K562 (cell line): Measurements from ENCODE around the gene B3GAT3. TPM values are rescaled to one million over a fixed set of nuclear protein-coding genes. Genes with fewer than 3 reads are reported as not detected.

Experiments
- ATAC-seq: fragments of 200-7000 bp; cut with Tn5 transposase; 3 replicates; pipeline ENCODE4 v1.9.1; 2020; ENCODE audit warnings: moderate library complexity
- BruUV-seq: library from RNA; stranded (reverse); fragments of 400-500 nt; replicated peaks from 2 replicates; lab custom pipeline; 2021; lab: Mats Ljungman, UMichigan
- CTCF ChIA-PET: fragments of 300-600 bp; formaldehyde crosslinking; extraction: SDS; loops from one replicate; lab custom pipeline; 2021; ENCODE audit warnings: low intra/inter-chr PET ratio; lab: Yijun Ruan, JAX
- POLR2A ChIA-PET: fragments of 300-600, 350-650 bp; sonication (Branson Sonifier 250); formaldehyde crosslinking; extraction: SDS; loops from one replicate; lab custom pipeline; 2021; ENCODE audit warnings: antibody characterized with exemption, inconsistent platforms; lab: Yijun Ruan, JAX
- DNase-seq, 4 experiments: peaks; one replicate each; pipeline versions ENCODE4 v3.0.0 to v3.0.0-alpha.2; 2011 to 2018; ENCODE audit warnings: low spot score in 3 of 4, mixed read lengths in 3 of 4; ENCODE audit errors: extremely low read depth in 1 of 4
- FAIRE-seq: peaks from 2 replicates; lab custom pipeline; 2011; peaks lifted over from hg19 to GRCh38; lab: Jason Lieb, UNC
- H2AFZ ChIP-seq: 2 replicates; pipeline ENCODE4 v1.6.0; 2011; ENCODE audit warnings: low read depth, low read length, control low read depth, inconsistent platforms
- H3K27ac ChIP-seq: fragments of 200-600 bp; 3 replicates; pipeline ENCODE4 v1.8.0; 2011; ENCODE audit warnings: low read depth, mild to moderate bottlenecking, control low read depth, inconsistent platforms, low read length, moderate library complexity, mixed read lengths; ENCODE audit errors: extremely low read depth
- H3K27me3 ChIP-seq, 2 experiments: fragments of 300-600 bp in 1 of 2; 2 replicates in 1 of 2; 3 replicates in 1 of 2; pipeline versions ENCODE4 v1.6.0 to v1.8.0; 2011; ENCODE audit warnings: inconsistent platforms in 2 of 2, low read length in 2 of 2, mild to moderate bottlenecking in 1 of 2, mixed read lengths in 1 of 2, moderate library complexity in 1 of 2; ENCODE audit not compliant: control insufficient read depth in 2 of 2, insufficient read depth in 2 of 2
- H3K36me3 ChIP-seq: fragments of 300-600 bp; 3 replicates; pipeline ENCODE4 v1.8.0; 2011; ENCODE audit warnings: mild to moderate bottlenecking, low read length, inconsistent platforms; ENCODE audit not compliant: control insufficient read depth, insufficient read depth
- H3K4me1 ChIP-seq, 2 experiments: fragments of 200-600 bp in 1 of 2; replicated peaks in 1 of 2; 2 replicates in 1 of 2; 3 replicates in 1 of 2; pipeline versions ENCODE4 v1.5.1 to v1.8.0; 2011; ENCODE audit warnings: inconsistent platforms in 2 of 2, low read length in 2 of 2, mild to moderate bottlenecking in 1 of 2, mixed read lengths in 1 of 2, moderate library complexity in 1 of 2; ENCODE audit not compliant: control insufficient read depth in 2 of 2, insufficient read depth in 2 of 2
- H3K4me2 ChIP-seq: 2 replicates; pipeline ENCODE4 v1.6.1; 2011; ENCODE audit warnings: low read length, control low read depth, inconsistent platforms, mixed read lengths; ENCODE audit not compliant: insufficient read depth
- H3K4me3 ChIP-seq: fragments of 200-600 bp; sonication (generic), shearing (Covaris generic); 2 replicates; pipeline ENCODE4 v1.5.1; 2016; ENCODE audit warnings: control low read depth, inconsistent platforms
- H3K79me2 ChIP-seq: fragments of 200-600 bp; 3 replicates; pipeline ENCODE4 v1.8.0; 2011; ENCODE audit warnings: low read length, inconsistent platforms; ENCODE audit not compliant: control insufficient read depth, insufficient read depth
- H3K9ac ChIP-seq, 2 experiments: 2 replicates each; pipeline versions ENCODE4 v1.6.0 to v1.6.1; 2011; ENCODE audit warnings: low read depth in 2 of 2, low read length in 2 of 2, control low read depth in 1 of 2, inconsistent platforms in 1 of 2, mild to moderate bottlenecking in 1 of 2, mixed read lengths in 1 of 2; ENCODE audit not compliant: insufficient read depth in 1 of 2
- H3K9me1 ChIP-seq: one replicate; pipeline ENCODE4 v1.6.0; 2011; ENCODE audit warnings: inconsistent platforms, mild to moderate bottlenecking, low read length, moderate library complexity; ENCODE audit not compliant: control insufficient read depth, insufficient read depth
- H3K9me3 ChIP-seq: replicated peaks from 2 replicates; pipeline ENCODE4 v1.5.1; 2011; ENCODE audit warnings: low read depth, low read length, inconsistent platforms; ENCODE audit not compliant: control insufficient read depth, insufficient read depth
- H4K20me1 ChIP-seq: replicated peaks from 2 replicates; pipeline ENCODE4 v1.6.1; 2011; ENCODE audit warnings: low read length, inconsistent platforms, mixed read lengths; ENCODE audit not compliant: control insufficient read depth, insufficient read depth
- BCOR ChIP-seq: fragments of 450-650 bp; IDR thresholded peaks from 2 replicates; pipeline ENCODE4 v1.6.1; 2016
- C11orf30 ChIP-seq: fragments of 450-650 bp; IDR thresholded peaks from 2 replicates; pipeline ENCODE4 v1.6.1; 2016; ENCODE audit warnings: low read depth, mild to moderate bottlenecking
- CHD2 ChIP-seq: IDR thresholded peaks from 2 replicates; pipeline ENCODE4 v1.6.1; 2011; ENCODE audit warnings: low read depth, low read length
- ETV6 ChIP-seq, 3 experiments: fragments of 150-350 bp in 1 of 3; sonication (generic) in 1 of 3; formaldehyde crosslinking in 1 of 3; IDR thresholded peaks; 2 replicates each; pipeline versions ENCODE4 v1.6.1 to v1.8.0; 2014 to 2022; ENCODE audit warnings: borderline replicate concordance in 2 of 3, low read depth in 2 of 3, antibody characterized with exemption in 1 of 3, low read length in 1 of 3, mild to moderate bottlenecking in 1 of 3, missing genetic modification reagents in 1 of 3
- FOXK2 ChIP-seq, 2 experiments: fragments of 450-650 bp; IDR thresholded peaks in 1 of 2; conservative IDR thresholded peaks in 1 of 2; 2 replicates each; pipeline ENCODE4 v1.6.1; 2016; ENCODE audit warnings: low read depth in 2 of 2, mild to moderate bottlenecking in 1 of 2
- KAT7 ChIP-seq: sonication (generic); formaldehyde crosslinking; IDR thresholded peaks from 2 replicates; pipeline ENCODE4 v1.8.0; 2022; ENCODE audit warnings: missing genetic modification reagents, mild to moderate bottlenecking, borderline replicate concordance
- LEF1 ChIP-seq: fragments of 450-650 bp; IDR thresholded peaks from 2 replicates; pipeline ENCODE4 v1.6.1; 2016; ENCODE audit warnings: mild to moderate bottlenecking
- MAFF ChIP-seq: IDR thresholded peaks from 2 replicates; pipeline ENCODE4 v1.6.1; 2012; ENCODE audit warnings: low read length, improper control_type of control experiment
- NELFE ChIP-seq: IDR thresholded peaks from 2 replicates; pipeline ENCODE4 v1.6.1; 2011; ENCODE audit warnings: mild to moderate bottlenecking; ENCODE audit not compliant: insufficient read depth, insufficient read length
- SLC30A9 ChIP-seq: fragments of 250-450 bp; sonication (Bioruptor Pico); IDR thresholded peaks from 2 replicates; pipeline ENCODE4 v1.8.0; 2022; ENCODE audit warnings: mild to moderate bottlenecking, moderate library complexity
- SMAD4 ChIP-seq: fragments of 250-450 bp; sonication (Bioruptor Pico); conservative IDR thresholded peaks from 2 replicates; pipeline ENCODE4 v1.8.0; 2021; ENCODE audit warnings: inconsistent platforms, mild to moderate bottlenecking, moderate library complexity
- TAF1 ChIP-seq: IDR thresholded peaks from 2 replicates; pipeline ENCODE4 v1.6.1; 2011; ENCODE audit warnings: mild to moderate bottlenecking, low read length, moderate library complexity; ENCODE audit not compliant: insufficient read depth, control insufficient read depth, severe bottlenecking; ENCODE audit errors: extremely low read depth
- TAF15 ChIP-seq: fragments of 200-400 bp; formaldehyde crosslinking; IDR thresholded peaks from 2 replicates; pipeline ENCODE4 v1.6.1; 2017; ENCODE audit warnings: mild to moderate bottlenecking, low read depth, low read length, moderate library complexity
- ZBTB7A ChIP-seq: IDR thresholded peaks from 2 replicates; pipeline ENCODE4 v1.6.1; 2011; ENCODE audit warnings: low read depth, mild to moderate bottlenecking, low read length, moderate library complexity, borderline replicate concordance; ENCODE audit not compliant: control insufficient read depth
- ZC3H4 ChIP-seq: sonication (generic); formaldehyde crosslinking; IDR thresholded peaks from 2 replicates; pipeline ENCODE4 v1.9.0; 2021; ENCODE audit warnings: missing genetic modification reagents, borderline replicate concordance
- ZNF449 ChIP-seq: fragments of 250-450 bp; sonication (Bioruptor Pico); IDR thresholded peaks from 2 replicates; pipeline ENCODE4 v1.8.0; 2022; ENCODE audit warnings: moderate library complexity, mild to moderate bottlenecking, inconsistent platforms
- ZNF717 ChIP-seq: fragments of 250-450 bp; sonication (Bioruptor Pico); IDR thresholded peaks from 2 replicates; pipeline ENCODE4 v1.5.0; 2021
- WGBS: fragments of 100-300 bp; shearing (Covaris generic); methylation state at CpG from one replicate; pipeline ENCODE4 v1.1.6; 2016; ENCODE audit warnings: low coverage, mixed read lengths; ENCODE audit not compliant: insufficient coverage; ENCODE audit errors: missing lambda C conversion rate; 5-methylcytosine and 5-hydroxymethylcytosine counted together
- in situ Hi-C: fragments of 300-500 bp; cut with MboI; formaldehyde crosslinking; loops from 4 replicates; pipeline ENCODE4 v1.15.0; 2018; ENCODE audit warnings: inconsistent platforms, mixed read lengths
- intact Hi-C: fragments of 100-400 bp; cut with micrococcal nuclease; formaldehyde crosslinking; loops from 2 replicates; pipeline ENCODE4 v1.14.2; 2022
- polyA plus RNA-seq, 8 experiments: library from polyadenylated mRNA; depleted of rRNA in 4 of 8; stranded (reverse) in 5 of 8; unstranded in 3 of 8; fragments of >200 nt; fragmentation: Nextera tagmentation in 2 of 8; fragmentation: Illumina TruSeq in 1 of 8; extraction: Ambion mirVana in 2 of 8; extraction: Trizol in 1 of 8; gene quantifications; 2 replicates each; pipeline versions ENCODE4 v1.2.1 to v1.2.3, GENCODE V29; 2011 to 2014; ENCODE audit warnings: inconsistent platforms in 1 of 8, missing spikeins in 1 of 8
- total RNA-seq, 7 experiments: library from RNA; depleted of rRNA in 6 of 7; stranded (reverse); fragments of >200 nt in 6 of 7; fragmentation: Illumina TruSeq in 2 of 7; extraction: Trizol in 2 of 7; gene quantifications; 2 replicates each; pipeline versions ENCODE4 v1.2.1 to v1.2.3, GENCODE V29; 2011 to 2021; ENCODE audit warnings: low replicate concordance in 1 of 7
- TF ChIP-seq, protein P1 (sequence below), 2 experiments: fragments of 450-650 bp; conservative IDR thresholded peaks; 2 replicates each; pipeline ENCODE4 v1.6.1; 2017; ENCODE audit warnings: mild to moderate bottlenecking in 2 of 2, moderate library complexity in 2 of 2

B3GAT3 gene
- total and polyA plus RNA-seq, 9 of the 15 experiments (the other 6 are each of a cell fraction or from before 2014, with no cell fraction given) = 0.30 to 64.0 (median 21.4) TPM

DNA sequence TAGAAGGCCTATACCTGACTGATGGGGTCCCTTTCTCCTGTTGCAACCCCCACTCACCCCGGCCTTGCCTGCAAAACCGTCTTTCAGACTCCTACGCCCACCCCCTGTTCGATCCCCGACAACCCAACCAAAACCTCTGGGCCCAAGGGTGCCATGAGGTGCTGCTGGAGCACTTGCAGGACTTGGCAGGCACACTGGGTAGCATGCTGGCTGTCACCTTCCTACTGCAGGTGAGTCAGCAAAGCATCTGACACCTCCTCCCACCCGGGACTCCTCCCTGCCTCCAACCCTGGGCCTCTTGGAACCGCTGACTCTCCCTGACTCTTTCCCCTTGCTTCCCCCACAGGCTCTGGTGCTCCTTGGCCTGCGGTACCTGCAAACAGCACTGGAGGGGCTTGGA is 7.5 kb downstream of the B3GAT3 start (continued):
- TF ChIP-seq NELFE = no peak
- 0 out of 2 replicates have a peak, but pooled peaks have one; percentile 15 for TF ChIP-seq ZBTB7A
- 0 out of 2 replicates have a peak, but pooled peaks have one; percentile 21 for TF ChIP-seq MAFF
- no peak for TF ChIP-seq TAF1
- TF ChIP-seq, protein P1, sequence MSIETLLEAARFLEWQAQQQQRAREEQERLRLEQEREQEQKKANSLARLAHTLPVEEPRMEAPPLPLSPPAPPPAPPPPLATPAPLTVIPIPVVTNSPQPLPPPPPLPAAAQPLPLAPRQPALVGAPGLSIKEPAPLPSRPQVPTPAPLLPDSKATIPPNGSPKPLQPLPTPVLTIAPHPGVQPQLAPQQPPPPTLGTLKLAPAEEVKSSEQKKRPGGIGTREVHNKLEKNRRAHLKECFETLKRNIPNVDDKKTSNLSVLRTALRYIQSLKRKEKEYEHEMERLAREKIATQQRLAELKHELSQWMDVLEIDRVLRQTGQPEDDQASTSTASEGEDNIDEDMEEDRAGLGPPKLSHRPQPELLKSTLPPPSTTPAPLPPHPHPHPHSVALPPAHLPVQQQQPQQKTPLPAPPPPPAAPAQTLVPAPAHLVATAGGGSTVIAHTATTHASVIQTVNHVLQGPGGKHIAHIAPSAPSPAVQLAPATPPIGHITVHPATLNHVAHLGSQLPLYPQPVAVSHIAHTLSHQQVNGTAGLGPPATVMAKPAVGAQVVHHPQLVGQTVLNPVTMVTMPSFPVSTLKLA (conservative IDR thresholded peaks at IDR 0.05) = 0 out of 4 replicates have a peak, but pooled peaks of 1 of the 2 experiments have one; percentile 43
- TF ChIP-seq SLC30A9 = no peak
- no peak for TF ChIP-seq KAT7 (CRISPR knock-in tag)

DNA sequence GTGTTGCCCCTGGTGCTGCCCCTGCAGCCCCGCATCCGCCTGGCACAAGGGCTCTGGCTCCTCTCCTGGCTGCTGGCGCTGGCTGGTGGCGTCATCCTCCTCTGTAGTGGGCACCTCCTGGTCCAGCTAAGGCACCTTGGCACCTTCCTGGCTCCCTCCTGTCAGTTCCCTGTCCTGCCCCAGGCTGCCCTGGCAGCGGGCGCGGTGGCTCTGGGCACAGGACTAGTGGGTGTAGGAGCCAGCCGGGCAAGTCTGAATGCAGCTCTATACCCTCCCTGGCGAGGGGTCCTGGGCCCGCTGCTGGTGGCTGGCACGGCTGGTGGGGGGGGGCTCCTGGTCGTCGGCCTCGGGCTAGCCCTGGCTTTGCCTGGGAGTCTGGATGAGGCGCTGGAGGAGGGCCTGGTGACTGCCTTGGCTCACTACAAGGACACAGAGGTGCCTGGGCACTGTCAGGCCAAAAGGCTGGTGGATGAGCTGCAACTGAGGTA is 8.5 kb downstream of the B3GAT3 start:
- H3K4me3 ChIP-seq = no peak overlapping the region
- TF ChIP-seq ETV6 (IDR thresholded peaks at IDR 0.05; ENCODE audit: borderline replicate concordance in 1 of 2, low read depth in 2 of 2, low read length in 1 of 2) (no peak), ETV6 (CRISPR knock-in tag; IDR thresholded peaks at IDR 0.05; ENCODE audit: borderline replicate concordance) (no peak), TAF15 (no peak), BCOR (no peak), CHD2 (no peak), C11orf30 (no peak), SMAD4 (no peak), LEF1 (no peak), ZNF717 (peak; percentile 61; the same call in 1 of the 2 replicates), ZNF449 (no peak), ZC3H4 (CRISPR knock-in tag) (0 out of 2 replicates have a peak, but pooled peaks have one; percentile 67), FOXK2 (conservative IDR thresholded peaks at IDR 0.05 in 1 of 2, IDR thresholded peaks at IDR 0.05 in 1 of 2; ENCODE audit: low read depth in 2 of 2) (no peak)

More for the DNA sequence above, 8.5 kb downstream of the B3GAT3 start:
- ChIA-PET POLR2A (interaction anchor here (0.9 kb wide), 1 partner anchor 39 kb away, joined by 3 read pairs; no protein-coding TSS in a partner anchor), CTCF (interaction anchor here (0.8 to 2.6 kb wide), 4 partner anchors 33 to 219 kb away, joined by 3 to 17 read pairs (median 3); partner anchors contain the start of gene GANAB)
- DNase-seq = no peak
- Histone ChIP-seq H3K9me1 (peaks cover 2% of the 10 kb centered on the region), H3K9me3 (no peaks in the 10 kb centered on the region), H2AFZ (no peak overlapping the region), H4K20me1 (0 out of 2 replicates have a peak, but pooled peaks cover 5% of the 10 kb centered on the region), H3K27me3 (no peaks in the 10 kb centered on the region), H3K36me3 (peaks cover 52% of the 10 kb centered on the region), H3K4me2 (no peak overlapping the region), H3K4me1 (peaks cover 29 to 65% of the 10 kb centered on the region in 2 experiments), H3K9ac (peak overlapping the region in 1 of 2 experiments; percentile 93; a peak in 1 of 4 replicates), H3K79me2 (peaks cover 23% of the 10 kb centered on the region), H3K27ac (peak overlapping the region; percentile 43; the same call in 2 of the 3 replicates)
- no TSS peak for BruUV-seq
- WGBS = 64% methylated on average over 9 of the region's 15 CpGs
- no peak for ATAC-seq
- in situ Hi-C loops (no loop called here), intact Hi-C loops (loop anchor here (2.0 to 5.0 kb wide), 2 partner anchors 33 to 79 kb away; partner anchors contain the start of gene GANAB)
- no peak for FAIRE-seq
